HUES6 (cell line): ENCODE measurements around the gene SCN1A.

ENCODE experiments used
- H3K27ac ChIP-seq: 2 replicates; pipeline ENCODE4 v1.7.0; 2013; ENCODE audit warnings: low read depth, mild to moderate bottlenecking, low read length, inconsistent platforms
- H3K27me3 ChIP-seq: 2 replicates; pipeline ENCODE4 v1.6.1; 2013; ENCODE audit warnings: low read length; ENCODE audit not compliant: control insufficient read depth, insufficient read depth
- H3K36me3 ChIP-seq: 2 replicates; pipeline ENCODE4 v1.6.1; 2013; ENCODE audit warnings: low read length; ENCODE audit not compliant: control insufficient read depth, insufficient read depth
- H3K4me1 ChIP-seq: 2 replicates; pipeline ENCODE4 v1.6.1; 2013; ENCODE audit warnings: low read length; ENCODE audit not compliant: control insufficient read depth, insufficient read depth
- H3K4me3 ChIP-seq: 2 replicates; pipeline ENCODE4 v1.5.1; 2013; ENCODE audit warnings: low read depth, low read length
- H3K9ac ChIP-seq: one replicate; pipeline ENCODE4 v1.6.1; 2013; ENCODE audit warnings: mild to moderate bottlenecking, low read length
- H3K9me3 ChIP-seq: 2 replicates; pipeline ENCODE4 v1.6.1; 2013; ENCODE audit warnings: low read depth, low read length; ENCODE audit not compliant: control insufficient read depth, insufficient read depth

SCN1A gene

GRCh38 chr2:166135152-166135848 is 7.5 kb upstream of the SCN1A start:
- no peak overlapping the region for H3K9ac ChIP-seq
- H3K27me3 ChIP-seq, result no peaks in the 10 kb centered on the region
- no peak overlapping the region for H3K4me3 ChIP-seq
- no peak overlapping the region for H3K27ac ChIP-seq
- H3K9me3 ChIP-seq, result no peaks in the 10 kb centered on the region
- no peaks in the 10 kb centered on the region for H3K36me3 ChIP-seq
- no peaks in the 10 kb centered on the region for H3K4me1 ChIP-seq

- no peaks in the 10 kb centered on the region for H3K9me3 ChIP-seq
- H3K4me3 ChIP-seq, result no peak overlapping the region
- no peak overlapping the region for H3K27ac ChIP-seq
- no peaks in the 10 kb centered on the region for H3K27me3 ChIP-seq
- no peaks in the 10 kb centered on the region for H3K4me1 ChIP-seq
- no peak overlapping the region for H3K9ac ChIP-seq
- no peaks in the 10 kb centered on the region for H3K36me3 ChIP-seq
Observed at GRCh38 chr2:166134252-166135151, 6.7 kb upstream of the SCN1A start.

- Histone ChIP-seq H3K4me1 (no peaks in the 10 kb centered on the region), H3K27ac (no peak overlapping the region), H3K9ac (no peak overlapping the region), H3K9me3 (no peaks in the 10 kb centered on the region), H3K27me3 (no peaks in the 10 kb centered on the region), H3K4me3 (no peak overlapping the region), H3K36me3 (no peaks in the 10 kb centered on the region)
Observed at GRCh38 chr2:166133653-166134052, 5.8 kb upstream of the SCN1A start.

DNA sequence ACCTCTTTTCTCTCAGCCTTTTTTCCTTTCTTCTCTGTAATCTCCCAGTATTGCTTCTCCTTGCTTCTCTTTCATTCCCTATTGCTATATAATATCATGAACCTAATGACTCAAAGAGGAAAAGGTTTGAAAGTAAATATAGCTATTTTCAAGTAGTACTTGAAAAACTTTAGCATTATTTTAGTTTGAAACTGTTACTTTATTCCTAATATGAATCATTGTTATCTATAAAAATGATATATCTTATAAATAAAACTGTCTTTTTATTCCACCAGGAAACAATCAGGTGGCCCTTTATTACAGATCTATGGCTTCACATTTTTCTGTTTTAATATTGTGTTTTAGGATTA is 311 bp upstream of the SCN1A start:
- H3K4me1 ChIP-seq, result peaks cover 20% of the 10 kb centered on the region
- no peaks in the 10 kb centered on the region for H3K36me3 ChIP-seq
- no peaks in the 10 kb centered on the region for H3K27me3 ChIP-seq
- no peak overlapping the region for H3K9ac ChIP-seq
- no peaks in the 10 kb centered on the region for H3K9me3 ChIP-seq
- no peak overlapping the region for H3K4me3 ChIP-seq
- H3K27ac ChIP-seq, result no peak overlapping the region

GRCh38 chr2:166126007-166126639 is 1.7 kb downstream of the SCN1A start:
- Histone ChIP-seq H3K9me3 (no peaks in the 10 kb centered on the region), H3K4me1 (peaks cover 20% of the 10 kb centered on the region), H3K36me3 (no peaks in the 10 kb centered on the region), H3K27me3 (no peaks in the 10 kb centered on the region), H3K9ac (no peak overlapping the region), H3K4me3 (no peak overlapping the region), H3K27ac (no peak overlapping the region)

DNA sequence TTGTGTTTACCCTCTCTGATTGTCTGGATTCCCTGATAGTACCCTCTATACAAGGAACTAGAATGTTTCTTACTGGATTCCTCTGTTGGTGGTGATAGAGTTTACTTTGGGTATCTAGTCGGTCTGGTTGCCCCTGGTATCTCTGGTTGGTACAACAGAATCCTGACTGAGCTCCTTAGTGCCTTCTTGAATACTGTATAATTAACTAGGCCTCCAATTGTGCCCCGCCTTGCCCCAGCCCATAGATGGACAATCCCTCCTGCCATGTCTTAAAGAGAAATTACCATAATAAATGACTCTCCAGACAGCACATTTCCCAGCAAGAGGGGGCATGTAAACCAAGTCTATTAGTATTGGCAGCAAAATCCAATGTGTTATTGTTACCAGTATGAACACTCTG is 2.3 kb downstream of the SCN1A start:
- Histone ChIP-seq H3K27me3 (no peaks in the 10 kb centered on the region), H3K27ac (no peak overlapping the region), H3K4me1 (peaks cover 20% of the 10 kb centered on the region), H3K4me3 (no peak overlapping the region), H3K36me3 (no peaks in the 10 kb centered on the region), H3K9ac (no peak overlapping the region), H3K9me3 (no peaks in the 10 kb centered on the region)

DNA sequence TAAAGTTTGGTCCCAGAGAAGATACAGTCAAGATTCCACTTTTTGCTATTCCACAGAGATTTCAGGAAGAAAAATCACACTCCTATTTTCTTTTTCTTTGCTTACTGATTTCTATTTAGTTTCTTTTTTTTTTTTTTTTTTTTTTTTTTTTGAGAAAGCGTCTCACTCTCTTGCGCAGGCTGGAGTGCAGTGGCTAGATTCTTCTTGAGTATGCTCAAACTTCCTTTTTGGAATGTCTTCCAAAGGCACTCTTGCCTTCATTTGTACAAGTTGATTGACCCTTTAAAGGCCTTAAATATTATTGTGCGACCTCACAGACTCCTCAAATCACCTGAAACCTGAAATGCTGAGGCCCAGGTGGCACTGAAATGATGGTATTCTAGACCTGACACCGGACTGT is 9.6 kb downstream of the SCN1A start:
- Histone ChIP-seq H3K27me3 (no peaks in the 10 kb centered on the region), H3K4me1 (no peaks in the 10 kb centered on the region), H3K36me3 (no peaks in the 10 kb centered on the region), H3K9ac (no peak overlapping the region), H3K4me3 (no peak overlapping the region), H3K27ac (no peak overlapping the region), H3K9me3 (no peaks in the 10 kb centered on the region)

- H3K9ac ChIP-seq, result no peak overlapping the region
- H3K4me3 ChIP-seq, result no peak overlapping the region
- no peaks in the 10 kb centered on the region for H3K4me1 ChIP-seq
- no peaks in the 10 kb centered on the region for H3K9me3 ChIP-seq
- H3K27me3 ChIP-seq, result no peaks in the 10 kb centered on the region
- no peak overlapping the region for H3K27ac ChIP-seq
- H3K36me3 ChIP-seq, result no peaks in the 10 kb centered on the region
Observed at GRCh38 chr2:166117491-166117890, 10.3 kb downstream of the SCN1A start.

- H3K4me3 ChIP-seq, result no peak overlapping the region
- H3K4me1 ChIP-seq, result no peaks in the 10 kb centered on the region
- H3K9ac ChIP-seq, result no peak overlapping the region
- no peaks in the 10 kb centered on the region for H3K36me3 ChIP-seq
- H3K27ac ChIP-seq, result no peak overlapping the region
- no peaks in the 10 kb centered on the region for H3K9me3 ChIP-seq
- no peaks in the 10 kb centered on the region for H3K27me3 ChIP-seq
Observed at GRCh38 chr2:166115589-166115988, 12.2 kb downstream of the SCN1A start.

- H3K27me3 ChIP-seq, result no peaks in the 10 kb centered on the region
- no peaks in the 10 kb centered on the region for H3K9me3 ChIP-seq
- H3K36me3 ChIP-seq, result no peaks in the 10 kb centered on the region
- no peak overlapping the region for H3K4me3 ChIP-seq
- H3K27ac ChIP-seq, result no peak overlapping the region
- no peaks in the 10 kb centered on the region for H3K4me1 ChIP-seq
- no peak overlapping the region for H3K9ac ChIP-seq
Observed at GRCh38 chr2:166112193-166112605, 15.6 kb downstream of the SCN1A start.

GRCh38 chr2:166106431-166107015 is 21.3 kb downstream of the SCN1A start:
- no peaks in the 10 kb centered on the region for H3K27me3 ChIP-seq
- no peak overlapping the region for H3K27ac ChIP-seq
- no peaks in the 10 kb centered on the region for H3K9me3 ChIP-seq
- no peaks in the 10 kb centered on the region for H3K36me3 ChIP-seq
- no peaks in the 10 kb centered on the region for H3K4me1 ChIP-seq
- no peak overlapping the region for H3K9ac ChIP-seq
- no peak overlapping the region for H3K4me3 ChIP-seq
